GM12801 (cell line): ENCODE measurements around the gene LY6G6D.

Experiments
- CTCF ChIP-seq: IDR thresholded peaks from one replicate; pipeline ENCODE4 v1.5.1; 2011; ENCODE audit warnings: control low read depth; ENCODE audit not compliant: insufficient read length; ENCODE audit errors: extremely low read depth

LY6G6D gene

GRCh38 chr6:31697555-31697954, 17.6 kb upstream of the LY6G6D start:
- TF ChIP-seq CTCF = no peak

GRCh38 chr6:31700740-31701401, 14.3 kb upstream of the LY6G6D start:
- no peak for TF ChIP-seq CTCF

- TF ChIP-seq CTCF = no peak
Measured at GRCh38 chr6:31701666-31702404, 13.3 kb upstream of the LY6G6D start.

GRCh38 chr6:31702405-31702818, 12.7 kb upstream of the LY6G6D start:
- TF ChIP-seq CTCF = no peak

GRCh38 chr6:31702819-31703716, 12.1 kb upstream of the LY6G6D start, which contains the start of gene ABHD16A:
Gene ABHD16A (minus strand): TSS chr6:31703324. CDS start chr6:31703281, 43 bp downstream.
- no peak for TF ChIP-seq CTCF

- no peak for TF ChIP-seq CTCF
Measured at GRCh38 chr6:31705931-31706330, 9.2 kb upstream of the LY6G6D start.

- no peak for TF ChIP-seq CTCF
Measured at GRCh38 chr6:31706599-31706998, 8.5 kb upstream of the LY6G6D start, which contains the start of gene LY6G6F. Gene LY6G6F (plus strand): TSS chr6:31706866. CDS start chr6:31706907, 41 bp downstream.
